ENCODE measurements around the gene ST3GAL4.

DNA sequence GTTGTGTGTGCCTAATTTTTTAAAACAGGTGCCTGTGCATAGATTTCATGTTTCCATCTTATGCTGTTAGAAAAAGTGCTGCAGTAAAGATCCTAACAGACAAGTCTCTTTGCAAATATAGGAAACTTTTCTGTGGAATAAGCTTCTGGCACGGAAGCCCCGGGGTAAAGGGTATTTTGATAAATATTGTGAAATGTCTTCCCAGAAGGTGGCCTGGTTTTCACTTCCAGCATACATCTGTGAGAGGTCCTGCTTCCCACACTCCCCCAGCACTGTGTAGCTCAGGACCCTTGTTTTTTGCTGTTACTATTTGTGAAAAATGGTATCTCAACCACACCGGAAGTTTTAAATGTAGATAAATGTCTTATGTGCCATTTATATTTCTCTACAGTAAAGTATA is 14.5 kb downstream of the ST3GAL4 start:
- no peak for TF ChIP-seq JUND (IDR thresholded peaks at IDR 0.05; ENCODE audit: low read depth, low read length)
- no peak for TF ChIP-seq POLR2A (IDR thresholded peaks at IDR 0.05; ENCODE audit: low read depth, low read length)
- no peak for TF ChIP-seq MEF2A (IDR thresholded peaks at IDR 0.05; ENCODE audit: insufficient read depth, low read depth, low read length)
- TF ChIP-seq HCFC1 (IDR thresholded peaks at IDR 0.05; ENCODE audit: low read length), result no peak

Data from GM12878 (cell line).